HG03135 (cell line): ENCODE measurements around the gene FES.
"Not testable (repeated sequence)": the region's sequence is repeated elsewhere in the genome, so short reads cannot be mapped to it uniquely, and the experiment has no call there.

Experiments used
- ATAC-seq: cut with Tn5 transposase; IDR thresholded peaks from one replicate; pipeline ENCODE4 v1.9.1; 2021; ENCODE audit warnings: mild to moderate bottlenecking, moderate library complexity; ENCODE audit not compliant: unreplicated experiment

The FES gene

GRCh38 chr15:90883976-90884718 is at the start of gene FES:
TSS of gene FES (plus strand) at chr15:90884504. CDS start at chr15:90885046, 542 bp downstream.
- no peak for ATAC-seq

DNA sequence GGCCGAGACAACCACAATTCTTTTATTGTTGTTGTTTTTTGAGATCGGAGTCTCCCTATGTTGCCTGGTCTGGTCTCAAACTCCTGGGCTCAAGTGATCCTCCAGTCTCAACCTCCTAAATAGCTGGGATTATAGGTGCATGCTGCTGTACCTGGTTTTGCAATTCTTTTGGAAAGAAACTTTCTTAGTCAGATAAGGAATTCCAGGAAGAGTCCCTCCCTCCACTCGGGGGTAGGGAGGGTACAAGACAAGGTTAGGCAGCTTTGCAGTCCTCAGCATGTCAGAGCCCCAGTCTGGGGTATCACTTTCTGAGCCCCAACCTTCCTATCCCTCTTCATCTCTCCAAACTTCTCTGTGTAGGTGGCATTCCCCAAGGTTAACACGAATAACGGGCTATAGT is 49.7 kb upstream of the FES start:
- ATAC-seq: no peak

DNA sequence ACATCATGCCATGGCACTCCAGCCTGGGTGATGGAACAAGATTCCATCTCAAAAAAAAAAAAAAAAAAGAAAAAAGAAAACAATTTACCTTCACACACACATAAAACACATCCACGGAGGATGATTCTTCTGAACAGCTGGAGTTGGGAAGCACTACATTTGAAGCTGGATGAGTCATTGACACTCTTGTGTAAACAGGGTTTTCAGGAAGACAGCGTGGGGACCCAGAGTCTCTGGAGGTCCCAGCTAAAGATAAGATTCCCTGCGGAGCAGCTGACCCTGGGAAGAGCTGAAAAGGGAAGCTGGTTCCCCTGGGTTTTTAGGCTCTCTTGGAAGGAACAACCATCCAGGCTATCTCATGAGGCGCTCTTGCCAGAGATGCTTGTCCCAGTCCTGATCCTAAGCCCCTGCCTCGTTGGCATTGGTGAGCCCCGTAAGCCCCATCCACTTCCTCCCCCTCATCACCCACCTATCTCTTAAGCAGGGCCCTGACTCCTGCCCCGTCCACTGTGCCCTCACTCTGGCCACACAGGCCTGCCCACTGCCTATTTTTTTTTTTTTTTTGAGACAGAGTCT is 47.9 kb upstream of the FES start:
- ATAC-seq: no peak

GRCh38 chr15:90837094-90837493 is 47.2 kb upstream of the FES start:
- no peak for ATAC-seq

DNA sequence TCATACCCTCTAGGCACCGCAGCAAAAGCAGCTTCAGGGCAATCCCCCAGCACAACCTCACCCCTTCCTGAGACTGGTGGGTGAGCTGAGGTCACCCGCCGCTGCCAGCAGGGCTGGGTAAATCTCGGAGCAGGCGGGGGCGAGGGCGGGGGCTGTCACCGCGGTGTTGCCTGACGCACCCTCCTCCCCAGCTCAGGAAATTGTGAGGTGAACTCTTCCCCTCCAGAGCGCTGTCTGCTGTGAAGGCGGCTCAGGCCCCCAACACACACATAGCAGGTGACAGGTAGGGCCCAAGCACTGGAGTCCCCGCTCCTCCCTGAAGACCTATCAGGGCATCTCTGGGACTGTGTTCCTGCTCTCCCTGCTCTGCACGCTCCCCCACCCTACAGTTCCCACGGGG is 46.2 kb upstream of the FES start:
- no peak for ATAC-seq

DNA sequence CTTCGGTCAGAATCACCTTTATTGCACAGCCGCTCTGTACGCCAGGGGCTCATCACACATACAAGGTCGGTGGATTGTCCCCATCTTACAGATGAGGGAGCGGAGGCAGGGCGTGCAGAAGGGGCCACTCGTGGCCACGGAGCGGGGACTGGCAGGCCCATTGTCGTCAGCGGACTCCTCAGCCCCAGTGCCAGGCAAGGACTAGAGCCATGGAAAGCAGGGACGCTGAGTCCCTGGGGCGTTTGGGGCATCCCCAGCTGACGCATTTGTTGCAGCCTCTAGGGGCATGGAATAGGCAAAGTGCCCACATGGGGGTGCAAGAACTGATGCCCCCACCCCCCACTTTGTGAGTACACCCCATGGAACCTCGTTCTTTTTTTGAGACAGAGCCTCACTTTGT is 45.8 kb upstream of the FES start:
- no peak for ATAC-seq

DNA sequence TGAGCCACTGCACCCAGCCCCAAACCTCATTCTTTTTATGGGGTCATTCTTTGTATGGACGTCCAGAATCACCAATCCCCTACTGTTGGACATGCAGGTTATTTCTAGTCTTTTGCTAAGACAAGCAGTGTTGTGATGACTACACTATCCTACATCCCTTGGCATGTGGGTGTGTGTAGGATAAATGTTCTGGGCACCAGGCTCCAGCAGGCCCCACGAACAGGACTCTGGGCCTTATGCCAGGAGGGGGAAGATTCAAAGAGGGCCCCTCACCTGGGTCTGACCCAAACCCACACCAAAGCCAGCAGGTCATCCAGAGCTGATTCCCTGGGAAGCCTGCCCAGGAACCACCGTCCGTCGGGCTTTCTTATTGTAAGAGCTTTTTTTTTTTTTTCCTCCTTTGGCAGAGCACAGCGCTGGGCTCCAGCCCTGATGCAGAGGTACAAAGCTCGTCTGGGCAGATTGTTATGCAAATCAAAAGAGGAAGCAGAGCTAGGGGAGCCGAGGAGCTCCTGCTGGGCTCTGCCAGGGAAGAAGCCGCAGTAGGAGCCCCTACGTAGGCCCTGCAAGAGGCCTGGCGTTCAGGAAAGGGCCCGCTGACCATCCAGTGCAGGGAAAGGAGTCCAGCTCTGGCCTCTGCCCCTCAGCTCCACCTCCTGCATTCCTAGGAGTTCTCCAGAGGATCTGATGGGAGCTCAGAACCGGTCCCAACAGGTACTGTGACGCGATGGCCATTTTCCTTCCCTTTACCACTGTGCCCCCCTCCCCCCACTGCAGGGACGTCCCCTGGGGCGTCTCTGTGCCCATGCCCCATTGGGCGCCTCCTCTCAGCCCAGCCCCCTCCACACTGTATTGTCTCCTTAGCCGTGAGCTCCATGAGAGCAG is 44.9 kb upstream of the FES start:
- ATAC-seq: peak; percentile 77

DNA sequence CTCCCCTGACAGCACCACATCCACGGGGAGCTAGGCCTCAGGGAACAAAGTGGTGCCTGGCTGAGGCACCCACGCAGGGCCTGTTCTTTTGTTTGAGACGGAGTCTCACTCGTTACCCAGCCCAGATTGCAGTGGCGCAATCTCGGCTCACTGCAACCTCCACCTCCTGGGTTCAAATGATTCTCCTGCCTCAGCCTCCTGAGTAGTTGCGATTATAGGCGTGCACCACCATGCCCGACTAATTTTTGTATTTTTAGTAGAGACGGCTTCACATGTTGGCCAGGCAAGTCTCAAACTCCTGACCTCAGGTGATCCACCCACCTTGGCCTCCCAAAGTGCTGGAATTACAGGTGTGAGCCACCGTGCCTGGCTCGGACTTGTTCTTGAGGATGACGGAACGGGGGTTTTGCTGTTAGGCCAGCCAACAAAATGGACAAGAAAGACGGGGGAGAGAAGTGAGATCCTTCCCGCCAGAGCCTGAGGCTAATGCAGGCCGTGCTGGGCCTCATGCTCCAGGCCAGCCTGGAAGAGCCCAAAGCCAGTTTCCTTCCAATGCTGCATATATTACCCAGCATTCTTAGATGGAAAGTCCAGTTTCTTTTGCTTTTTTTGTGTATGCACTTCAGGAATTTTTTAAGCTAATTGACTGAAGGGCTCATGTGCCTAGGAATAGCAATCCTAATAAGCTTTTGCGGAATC is 44.0 kb upstream of the FES start:
- no peak for ATAC-seq

DNA sequence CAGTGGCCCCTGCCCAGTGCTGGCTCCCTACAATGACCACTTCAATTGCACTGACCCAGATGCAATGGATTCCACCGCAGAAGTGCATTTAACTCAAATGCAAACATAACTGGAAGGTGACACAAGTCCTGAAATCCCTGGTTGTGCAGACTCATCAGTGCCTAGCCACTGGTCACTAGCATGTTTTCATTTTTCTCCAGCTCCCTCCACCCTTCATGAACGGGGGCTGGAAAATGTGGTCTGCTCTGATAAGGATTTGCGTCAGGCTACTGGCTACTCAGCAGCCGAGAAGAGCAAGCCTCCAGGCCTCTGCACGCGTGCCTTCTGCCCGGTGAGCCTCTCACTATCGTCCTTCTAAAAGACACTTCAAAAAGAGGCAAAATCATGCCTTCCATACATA is 43.4 kb upstream of the FES start:
- ATAC-seq: no peak

GRCh38 chr15:90844696-90845095 is 39.6 kb upstream of the FES start:
- ATAC-seq: no peak

- peak; percentile 90 for ATAC-seq
Observed at GRCh38 chr15:90845201-90845949, 38.9 kb upstream of the FES start.

DNA sequence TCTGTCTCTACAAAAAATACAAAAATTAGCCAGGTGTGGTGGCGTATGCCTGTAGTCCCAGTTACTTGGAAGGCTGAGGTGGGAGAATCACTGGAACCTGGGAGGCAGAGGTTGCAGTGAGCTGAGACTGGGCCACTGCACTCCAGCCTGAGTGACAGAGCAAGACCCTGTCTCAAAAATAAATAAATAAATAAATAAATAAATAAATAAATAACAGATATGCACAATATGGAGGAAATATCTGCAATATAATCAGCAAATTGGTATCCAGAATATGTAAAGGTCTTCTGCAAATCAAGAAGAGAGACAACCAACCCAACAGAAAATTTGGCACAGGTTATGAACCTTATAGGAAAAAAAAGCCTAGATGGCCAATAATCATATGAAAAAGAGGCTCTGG is 34.9 kb upstream of the FES start:
- ATAC-seq: not testable (repeated sequence)

- no peak for ATAC-seq
Observed at GRCh38 chr15:90851114-90851513, 33.2 kb upstream of the FES start.

GRCh38 chr15:90851940-90852339 is 32.4 kb upstream of the FES start:
- no peak for ATAC-seq

GRCh38 chr15:90855139-90855538 is 29.2 kb upstream of the FES start:
- ATAC-seq: no peak

- no peak for ATAC-seq
Observed at GRCh38 chr15:90857337-90857736, 27.0 kb upstream of the FES start.

DNA sequence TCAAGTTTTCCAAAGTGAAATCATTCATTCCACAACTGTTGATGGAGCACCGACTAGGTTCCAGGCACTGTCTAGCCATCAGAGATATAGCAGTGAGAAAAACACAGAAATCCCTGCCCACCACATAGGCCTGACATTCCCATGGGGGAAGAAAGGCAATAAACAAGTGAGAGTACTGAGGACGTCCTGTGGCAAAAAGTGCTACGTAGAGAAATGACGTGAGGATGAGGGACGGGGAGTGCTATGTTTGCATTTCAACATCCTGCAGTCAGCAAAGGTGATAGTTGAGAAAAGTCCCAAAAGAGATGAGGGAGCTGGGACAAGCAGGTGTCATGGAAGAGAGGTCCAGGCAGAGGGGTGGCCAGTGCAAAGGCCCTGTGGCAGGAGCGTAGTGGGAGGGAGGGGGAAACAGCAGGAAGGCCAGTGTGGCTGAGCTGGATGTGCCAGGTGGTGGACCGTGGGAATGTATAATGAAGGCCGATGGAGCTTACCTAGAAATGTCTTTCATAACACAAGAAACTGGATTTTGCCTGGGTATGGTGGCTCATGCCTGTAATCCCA is 26.3 kb upstream of the FES start:
- no peak for ATAC-seq

- ATAC-seq: no peak
Observed at GRCh38 chr15:90859234-90860131, 24.8 kb upstream of the FES start.

GRCh38 chr15:90860450-90860849 is 23.9 kb upstream of the FES start:
- no peak for ATAC-seq
